GM21423 (cell line): Measurements from ENCODE around the gene MTCH1.

Experiments
- ATAC-seq: cut with Tn5 transposase; IDR thresholded peaks from one replicate; pipeline ENCODE4 v1.9.1; 2021; ENCODE audit warnings: mild to moderate bottlenecking, moderate library complexity; ENCODE audit not compliant: unreplicated experiment

MTCH1 gene, protein sequence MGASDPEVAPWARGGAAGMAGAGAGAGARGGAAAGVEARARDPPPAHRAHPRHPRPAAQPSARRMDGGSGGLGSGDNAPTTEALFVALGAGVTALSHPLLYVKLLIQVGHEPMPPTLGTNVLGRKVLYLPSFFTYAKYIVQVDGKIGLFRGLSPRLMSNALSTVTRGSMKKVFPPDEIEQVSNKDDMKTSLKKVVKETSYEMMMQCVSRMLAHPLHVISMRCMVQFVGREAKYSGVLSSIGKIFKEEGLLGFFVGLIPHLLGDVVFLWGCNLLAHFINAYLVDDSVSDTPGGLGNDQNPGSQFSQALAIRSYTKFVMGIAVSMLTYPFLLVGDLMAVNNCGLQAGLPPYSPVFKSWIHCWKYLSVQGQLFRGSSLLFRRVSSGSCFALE

DNA sequence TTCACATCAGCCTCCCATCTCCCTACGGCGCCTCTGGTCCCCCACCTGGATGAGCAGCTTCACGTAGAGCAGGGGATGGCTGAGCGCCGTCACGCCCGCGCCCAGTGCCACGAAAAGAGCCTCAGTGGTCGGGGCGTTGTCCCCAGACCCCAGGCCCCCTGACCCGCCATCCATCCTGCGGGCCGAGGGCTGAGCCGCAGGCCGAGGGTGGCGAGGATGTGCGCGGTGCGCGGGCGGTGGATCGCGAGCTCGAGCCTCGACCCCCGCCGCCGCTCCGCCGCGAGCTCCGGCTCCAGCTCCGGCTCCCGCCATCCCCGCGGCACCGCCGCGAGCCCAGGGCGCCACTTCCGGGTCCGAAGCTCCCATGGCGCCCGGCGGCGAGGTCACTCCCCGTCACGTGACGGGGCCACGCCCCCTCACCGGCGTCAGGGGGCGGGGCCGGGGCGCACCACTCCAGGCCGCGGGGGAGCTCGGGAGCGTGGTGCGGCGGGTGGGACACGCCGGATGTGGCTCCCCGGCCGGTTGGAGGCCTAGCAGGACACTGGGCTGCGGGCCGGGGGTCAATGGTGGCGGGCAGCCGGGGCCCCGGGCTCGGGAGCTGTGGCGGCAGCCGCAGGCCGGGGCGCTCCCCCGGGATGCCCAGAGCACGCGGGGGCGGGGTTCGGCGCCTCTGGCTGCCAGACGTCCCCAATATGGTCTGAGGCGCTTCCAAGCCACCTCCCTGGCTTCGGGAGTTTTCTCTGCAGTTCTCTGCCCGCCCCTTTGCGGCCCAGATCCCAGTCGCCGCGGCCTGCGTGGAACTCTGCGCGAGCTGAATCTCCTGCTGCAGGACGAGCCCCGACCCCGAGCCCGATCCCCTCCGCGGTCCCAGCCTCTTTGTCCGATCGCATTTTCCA lies at the start of gene MTCH1:
Gene MTCH1, minus strand, starts transcription at position 389 of the 896 bp plus-strand sequence. Its CDS starts 23 bp downstream, at position 366.
- ATAC-seq, result peak; percentile 90

DNA sequence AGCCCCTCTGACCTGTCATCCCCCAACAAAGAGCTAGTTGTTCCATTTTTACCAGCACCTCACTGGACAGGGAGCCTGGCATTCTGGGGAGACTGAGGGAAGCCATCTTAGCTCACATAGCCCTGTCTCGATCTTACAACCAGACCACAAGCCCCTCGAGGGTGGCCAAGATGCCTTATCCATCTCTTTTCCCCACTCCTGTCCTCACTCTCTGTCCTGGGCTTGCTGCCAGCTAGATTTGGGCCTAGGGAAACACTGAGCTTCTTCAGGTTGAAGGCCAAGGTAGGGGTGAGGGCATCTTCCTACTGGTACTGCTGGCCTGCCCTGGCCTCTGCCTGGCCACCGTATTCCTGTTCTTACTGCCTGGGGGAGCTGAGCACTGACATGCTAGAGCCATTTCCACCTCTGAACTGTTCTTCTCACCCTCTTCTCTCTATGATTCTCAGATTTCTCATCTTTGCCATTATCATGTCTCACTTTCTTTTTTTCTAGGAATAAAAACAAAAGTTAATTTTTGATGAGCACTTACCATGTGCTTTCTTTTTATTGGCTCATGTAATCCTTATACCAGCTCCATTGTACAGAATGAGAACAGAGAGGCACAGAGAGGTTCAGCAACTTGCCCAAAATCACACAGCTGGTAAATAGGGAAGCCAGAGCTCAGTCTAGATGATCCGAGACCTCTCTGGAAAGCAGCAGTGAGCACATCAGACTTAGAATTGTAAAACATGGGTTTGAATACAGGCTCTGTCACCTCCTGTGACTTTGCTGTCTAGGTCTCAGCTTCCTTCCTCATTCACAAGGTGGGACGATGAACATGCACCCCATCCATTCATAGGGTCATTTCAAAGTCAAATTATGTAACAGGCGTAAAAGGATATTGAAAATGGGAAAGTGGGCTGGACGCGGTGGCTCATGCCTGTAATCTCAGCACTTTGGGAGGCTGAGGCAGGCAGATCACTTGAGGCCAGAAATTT lies 48.1 kb upstream of the MTCH1 start:
- no peak for ATAC-seq

DNA sequence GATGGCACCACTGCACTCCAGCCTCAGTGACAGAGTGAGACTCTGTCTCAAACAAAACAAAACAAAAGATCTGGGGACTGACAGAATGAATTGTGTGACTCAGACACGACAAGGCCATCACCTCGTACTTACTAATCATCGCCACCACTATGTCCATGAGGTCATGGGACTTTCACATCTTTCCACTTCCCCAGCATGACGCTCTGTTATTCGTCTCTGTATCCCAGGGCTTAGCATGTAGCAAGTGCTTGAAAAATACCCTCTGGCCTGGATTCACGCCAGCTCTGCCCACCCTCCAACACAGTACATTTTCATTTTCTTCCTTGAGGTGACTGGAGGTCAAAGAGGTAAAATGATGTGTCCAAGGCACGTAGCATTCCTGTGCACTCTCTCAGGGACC lies 47.3 kb upstream of the MTCH1 start:
- peak; percentile 48 for ATAC-seq

DNA sequence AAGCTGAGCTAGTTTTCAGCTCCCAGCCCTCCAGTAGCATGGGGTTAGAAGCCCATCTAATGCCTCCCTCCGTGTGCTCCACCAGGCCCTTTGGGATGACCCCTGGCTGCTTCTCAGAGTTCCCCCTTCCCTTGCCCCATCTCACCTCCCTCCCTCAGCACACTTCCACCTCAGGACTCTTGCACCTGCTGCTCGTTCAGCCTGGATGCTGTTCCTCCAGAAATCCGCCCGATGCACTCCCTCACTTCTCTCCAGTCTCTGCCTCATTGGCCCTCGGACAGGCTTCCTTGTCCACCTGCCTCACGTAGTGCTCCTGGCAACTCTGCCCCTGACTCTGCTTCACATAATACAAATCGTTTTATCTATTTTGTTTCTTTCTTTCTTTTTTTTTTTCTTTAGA lies 46.2 kb upstream of the MTCH1 start:
- no peak for ATAC-seq

DNA sequence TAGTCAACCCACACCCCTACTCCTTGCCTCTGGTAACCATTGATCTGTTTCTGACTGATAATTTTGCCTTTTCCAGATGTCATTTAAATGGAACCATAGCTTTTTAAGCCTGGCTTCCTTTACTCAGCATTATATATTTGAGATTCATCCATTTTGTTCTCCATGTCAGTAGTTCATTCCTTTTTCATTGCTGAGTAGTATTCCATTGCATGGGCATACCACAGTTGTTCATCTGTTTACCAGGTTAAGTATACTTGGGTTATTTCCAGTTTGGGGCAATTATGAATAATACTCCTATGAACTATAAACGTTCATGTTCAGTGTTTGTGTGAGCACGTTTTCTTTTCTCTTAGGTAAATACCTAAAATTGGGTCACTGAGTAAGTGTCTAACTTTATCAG lies 44.6 kb upstream of the MTCH1 start:
- no peak for ATAC-seq

DNA sequence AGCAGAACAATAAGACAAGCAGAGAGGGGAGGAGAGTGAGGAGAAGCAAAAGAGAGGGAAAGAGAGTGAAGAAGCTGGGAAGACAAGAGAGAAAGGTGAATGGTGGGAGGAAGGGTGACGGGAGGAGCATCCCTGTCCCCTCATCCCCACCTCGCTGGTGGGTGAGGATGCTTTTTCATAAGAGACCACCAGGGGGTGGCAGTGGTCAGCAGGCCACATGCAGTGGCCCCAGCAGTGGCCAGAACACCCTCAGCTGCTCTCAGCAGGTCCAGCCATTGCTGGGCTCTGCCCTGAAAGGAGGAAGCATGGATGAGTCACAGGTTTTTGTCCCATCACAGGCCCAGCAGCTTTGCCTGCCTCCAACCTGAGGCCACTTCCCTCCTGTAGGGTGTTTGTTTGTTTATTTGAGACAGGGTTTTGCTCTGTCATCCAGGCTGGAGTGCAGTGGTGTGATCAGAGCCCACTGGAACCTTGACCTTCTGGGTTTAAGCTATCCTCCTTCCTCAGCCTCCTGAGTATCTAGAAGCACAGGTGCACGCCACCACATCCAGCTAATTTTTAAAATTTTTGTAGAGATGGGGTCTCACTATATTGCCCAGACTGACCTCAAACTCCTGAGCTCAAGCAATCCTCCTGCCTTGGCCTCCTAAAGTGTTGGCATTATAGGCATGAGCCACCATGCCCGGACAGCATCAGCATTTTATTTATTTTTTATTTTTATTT lies 43.4 kb upstream of the MTCH1 start:
- peak; percentile 45 for ATAC-seq

DNA sequence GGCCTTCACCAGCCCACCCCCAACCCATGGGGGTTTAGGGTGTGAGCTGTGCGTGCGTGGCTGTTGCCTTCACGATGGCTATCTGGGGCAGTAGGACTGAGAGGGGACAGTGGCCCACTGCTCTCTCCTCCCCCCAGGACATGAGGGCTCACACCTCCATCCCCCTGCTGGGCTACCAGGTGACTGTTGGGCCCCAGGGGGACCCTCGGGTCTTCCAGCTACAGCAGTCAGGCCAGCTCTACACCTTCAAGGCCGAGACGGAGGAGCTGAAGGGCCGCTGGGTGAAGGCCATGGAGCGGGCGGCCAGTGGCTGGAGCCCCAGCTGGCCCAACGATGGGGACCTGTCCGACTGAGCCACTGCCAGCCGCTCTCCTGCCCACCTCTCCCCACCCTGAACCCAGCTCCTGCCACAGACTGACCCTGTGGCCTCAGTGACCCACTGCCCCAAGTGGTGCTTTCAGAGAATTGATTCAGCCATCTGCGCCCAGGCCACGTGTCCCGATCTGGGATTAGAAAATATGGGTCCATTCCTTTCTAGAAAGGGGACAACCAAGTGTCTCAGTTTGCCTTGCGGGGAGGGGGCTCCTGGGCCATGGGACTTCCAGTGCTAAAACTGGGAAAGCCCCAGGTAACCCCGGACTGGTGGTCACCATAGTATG lies 41.9 kb upstream of the MTCH1 start:
- ATAC-seq, result no peak

DNA sequence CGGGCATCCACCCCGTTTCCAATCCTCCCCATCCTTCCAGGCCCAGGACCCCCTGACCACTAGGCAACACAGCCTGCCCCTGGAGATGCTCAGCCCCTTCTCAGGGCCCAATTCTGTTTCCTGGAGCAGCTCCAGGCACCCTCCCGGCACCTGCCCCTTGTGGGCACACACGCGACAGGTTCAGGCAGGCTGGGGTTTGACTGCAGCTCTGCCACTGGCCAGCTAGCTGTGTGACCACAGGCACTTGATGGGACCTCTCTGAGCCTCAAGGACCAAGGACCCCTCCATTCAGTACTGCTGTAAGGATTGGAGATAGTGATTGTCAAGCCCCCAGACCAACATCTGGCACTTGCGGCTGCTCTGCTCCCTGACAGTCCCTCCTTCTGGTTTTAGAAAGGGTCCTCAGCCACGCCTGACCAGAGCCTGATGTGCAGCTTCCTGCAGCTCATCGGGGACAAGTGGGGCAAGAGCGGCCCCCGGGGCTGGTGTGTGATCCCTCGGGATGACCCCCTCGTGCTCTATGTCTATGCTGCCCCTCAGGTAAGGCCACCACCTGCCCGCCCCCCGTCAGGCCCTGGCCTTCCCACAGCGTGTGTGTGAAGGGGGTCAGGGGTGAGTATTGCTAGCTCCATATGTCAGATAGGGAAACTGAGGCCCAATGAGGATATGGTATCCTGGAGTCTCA lies 41.2 kb upstream of the MTCH1 start:
- ATAC-seq, result no peak

DNA sequence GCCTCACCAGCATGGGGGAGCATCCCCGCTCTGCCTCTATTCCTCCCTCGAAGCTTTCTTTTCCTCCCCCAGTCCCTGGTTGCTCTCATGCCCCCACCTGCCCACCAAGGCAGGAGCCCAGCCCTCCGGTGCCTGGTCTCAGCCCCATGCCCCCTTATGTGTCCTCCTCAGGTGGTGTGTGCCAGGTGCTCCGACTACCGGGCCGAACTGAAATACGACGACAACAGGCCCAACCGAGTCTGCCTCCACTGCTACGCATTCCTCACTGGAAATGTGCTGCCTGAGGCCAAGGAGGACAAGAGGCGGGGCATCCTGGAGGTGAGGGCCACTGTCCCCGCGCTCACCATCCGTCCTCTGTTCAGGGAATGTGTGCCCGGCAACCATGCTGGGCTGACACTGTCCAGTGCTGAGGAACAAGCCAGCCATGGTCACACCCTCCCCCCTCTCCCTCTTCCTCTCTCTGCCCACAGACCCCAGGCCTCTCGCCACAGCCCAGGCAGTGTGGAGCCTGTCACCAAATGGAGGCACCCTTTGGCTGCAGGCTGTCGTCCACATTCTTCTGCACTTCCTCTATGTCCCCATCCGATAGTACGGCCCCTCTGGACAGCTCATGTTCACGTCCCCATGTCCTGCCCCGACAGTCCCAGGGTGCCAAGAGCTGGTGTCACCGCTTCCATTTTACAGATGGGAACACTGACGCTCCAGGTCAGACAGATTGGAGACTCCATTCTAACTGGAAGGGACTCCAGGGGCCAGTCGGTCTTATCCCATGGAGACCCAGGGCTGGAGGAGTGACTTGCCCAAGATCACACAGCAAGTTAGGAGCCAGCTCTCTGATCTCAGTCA lies 39.8 kb upstream of the MTCH1 start:
- ATAC-seq, result no peak

DNA sequence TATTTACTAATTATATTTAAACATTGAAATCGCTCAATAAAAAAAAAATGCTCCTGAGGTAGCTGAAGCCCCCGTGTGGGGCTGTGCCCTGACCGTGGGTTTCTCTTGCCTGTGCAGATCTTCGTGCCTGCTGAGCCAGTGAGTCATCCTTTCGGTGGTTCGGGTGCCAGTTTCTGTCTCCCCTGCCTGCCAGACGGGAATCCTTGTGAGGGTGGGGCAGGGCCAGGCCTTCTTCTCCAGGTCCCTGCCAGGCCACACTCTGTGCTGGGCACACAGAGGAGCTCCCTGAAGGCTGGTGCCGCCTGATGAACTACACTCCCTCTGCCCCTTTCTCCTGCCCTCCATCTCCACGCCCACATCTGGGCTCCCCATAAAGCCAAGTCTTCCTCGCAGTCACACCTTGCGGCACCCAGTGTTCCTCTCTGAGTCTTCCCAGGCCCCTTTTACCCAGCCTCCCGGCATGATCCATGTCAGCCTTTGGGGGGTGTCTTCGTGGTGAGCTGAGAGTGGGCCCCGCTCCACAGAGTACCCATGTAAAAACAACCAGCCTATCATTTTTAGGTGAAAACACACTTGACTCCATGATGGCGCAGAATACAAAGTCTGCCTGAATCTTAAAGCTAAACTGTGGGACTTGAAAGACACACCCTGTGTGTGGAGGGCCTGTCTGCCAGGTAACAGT lies 38.8 kb upstream of the MTCH1 start:
- no peak for ATAC-seq

DNA sequence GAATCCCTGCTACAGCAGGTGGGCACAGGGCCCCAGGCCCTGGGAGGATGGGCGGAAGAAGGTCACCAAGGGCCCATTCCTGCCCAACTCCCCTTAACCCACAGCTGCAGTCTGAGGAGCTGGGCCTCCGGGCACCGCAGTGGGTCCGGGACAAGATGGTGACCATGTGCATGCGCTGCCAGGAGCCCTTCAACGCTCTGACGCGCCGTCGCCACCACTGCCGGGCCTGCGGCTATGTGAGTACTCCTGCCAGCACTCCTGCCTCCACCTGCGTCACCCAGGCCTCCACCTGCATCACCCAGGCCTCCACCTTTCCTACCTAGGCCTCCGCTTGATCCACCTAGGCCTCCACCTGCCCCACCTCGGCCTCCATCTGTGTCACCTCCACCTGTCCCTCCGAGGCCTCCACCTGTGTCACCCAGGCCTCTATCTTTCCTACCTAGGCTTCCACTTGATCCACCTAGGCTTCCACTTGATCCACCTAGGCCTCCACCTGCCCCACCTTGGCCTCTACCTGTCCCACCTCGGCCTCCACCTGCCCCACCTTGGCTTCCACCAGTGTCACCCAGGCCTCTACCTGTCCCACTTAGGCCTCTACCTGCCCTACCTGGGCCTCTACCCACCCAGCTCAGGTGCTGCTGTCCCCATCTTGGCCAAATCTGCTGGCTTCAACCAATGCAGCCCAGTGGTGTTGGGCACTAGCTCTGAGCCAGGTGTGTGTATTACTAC lies 36.3 kb upstream of the MTCH1 start:
- ATAC-seq, result no peak

DNA sequence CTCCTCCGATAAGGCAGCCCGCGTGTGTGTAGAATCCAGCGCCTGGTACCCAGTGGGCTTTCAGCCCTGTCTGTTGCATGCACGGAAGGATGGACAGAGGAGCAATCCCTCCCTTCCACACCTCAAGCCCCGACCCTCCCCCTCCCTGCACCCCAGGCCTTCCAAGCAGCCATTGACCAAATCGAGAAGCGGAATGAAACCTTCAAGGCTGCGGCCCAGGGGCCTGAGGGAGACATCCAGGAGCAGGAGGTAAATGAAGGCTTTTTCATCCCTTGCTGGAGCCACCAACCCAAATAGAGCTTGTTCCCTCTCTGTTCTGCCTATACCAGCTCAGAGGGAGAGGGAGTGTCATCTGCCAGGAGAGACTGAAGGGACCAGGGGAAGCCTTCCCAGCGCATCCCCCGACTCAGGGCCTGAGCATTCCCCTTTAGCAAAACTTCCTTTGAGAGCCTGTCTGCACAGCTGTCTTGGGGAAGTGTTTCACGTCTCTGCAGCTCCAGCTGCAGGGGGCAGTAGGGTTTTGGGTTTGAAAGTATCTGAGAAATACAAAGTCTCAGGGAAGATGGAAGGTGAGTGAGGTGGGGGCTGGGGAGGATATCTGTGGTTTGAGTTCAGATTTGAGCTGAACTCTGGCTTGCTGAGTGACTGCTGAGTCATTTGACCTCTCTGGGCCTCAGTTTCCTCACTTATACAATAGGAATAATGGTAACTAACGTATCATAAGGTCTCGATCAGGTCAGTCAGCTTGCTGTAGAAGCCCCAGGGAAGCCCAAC lies 35.5 kb upstream of the MTCH1 start:
- ATAC-seq, result no peak

DNA sequence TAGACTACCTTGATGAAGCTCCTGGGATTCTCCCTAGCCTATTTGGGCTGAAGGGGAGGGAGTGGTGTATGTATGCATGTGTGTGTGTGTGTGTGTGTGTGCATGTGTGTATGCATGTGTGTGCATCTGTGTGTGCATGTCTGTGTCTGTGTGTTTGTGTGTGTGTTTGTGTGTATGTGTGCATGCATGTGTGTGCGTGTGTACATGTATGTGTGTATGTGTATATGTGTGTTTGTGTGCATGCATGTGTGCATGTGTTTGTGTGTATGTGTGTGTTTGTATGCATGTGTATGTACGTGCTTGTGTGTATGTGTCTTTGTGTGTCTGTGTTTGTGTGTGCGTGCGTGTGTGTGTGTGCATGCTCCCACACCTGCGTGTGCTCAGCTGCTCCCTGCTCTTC lies 34.8 kb upstream of the MTCH1 start:
- no peak for ATAC-seq

DNA sequence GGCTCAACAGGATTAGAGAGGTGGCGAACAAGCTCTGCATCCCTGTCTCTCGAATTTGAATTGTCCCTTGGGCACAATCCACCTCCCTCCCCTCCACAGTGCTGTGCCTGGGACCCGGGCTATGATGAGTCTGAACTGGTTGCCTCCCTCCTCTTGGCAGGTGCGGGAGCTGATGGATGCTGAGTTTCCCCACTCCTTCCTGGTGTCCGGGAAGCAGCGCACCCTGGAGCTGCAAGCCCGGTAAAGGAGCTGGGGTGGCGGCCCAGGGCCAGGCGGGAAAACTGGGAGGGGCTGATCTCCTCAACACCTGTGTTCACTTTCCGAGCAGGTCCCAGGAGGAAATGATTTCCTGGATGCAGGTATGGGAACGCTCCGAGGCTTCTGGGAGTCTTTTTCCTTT lies 34.4 kb upstream of the MTCH1 start:
- no peak for ATAC-seq

DNA sequence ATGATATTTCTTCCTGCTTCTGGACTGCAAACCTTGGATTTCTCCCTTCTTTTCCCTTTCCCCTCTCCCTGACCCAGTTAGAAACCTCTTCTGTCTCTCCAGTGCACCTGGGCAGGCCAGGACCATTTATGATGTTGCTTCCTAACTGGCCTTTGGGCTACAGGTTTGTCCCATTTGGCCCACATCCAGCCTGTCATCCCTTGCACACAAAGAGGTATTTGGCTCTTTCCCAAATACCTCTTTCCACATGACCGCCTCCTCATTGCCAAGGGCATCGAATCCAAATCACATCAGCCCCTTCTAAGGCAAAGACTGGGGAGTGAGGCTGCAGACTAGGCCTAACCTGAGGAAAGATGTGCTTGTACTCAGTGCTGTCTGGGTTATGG lies 33.1 kb upstream of the MTCH1 start:
- ATAC-seq, result no peak
